ENCODE measurements around the gene TCERG1L.

DNA sequence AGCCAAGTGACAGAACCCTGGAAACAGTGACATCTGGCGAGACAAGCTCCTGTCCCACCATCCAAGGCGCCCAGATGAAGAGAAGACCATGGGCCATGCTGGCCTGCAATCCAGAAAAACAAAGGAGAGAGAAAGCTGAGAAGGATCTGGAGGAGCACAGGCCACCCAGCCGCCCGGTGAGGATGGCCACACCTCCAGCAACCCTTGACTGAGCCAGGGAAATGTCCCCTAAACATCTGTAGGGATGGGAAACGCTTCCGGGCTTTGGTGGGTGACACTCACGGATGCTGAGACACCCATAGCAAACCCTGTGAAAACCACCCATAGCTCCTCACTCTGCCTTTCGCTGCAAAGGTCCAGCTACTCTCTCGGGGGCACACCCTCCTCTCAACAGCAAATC, 32.0 kb downstream of the TCERG1L start:
- TF ChIP-seq, protein P1, sequence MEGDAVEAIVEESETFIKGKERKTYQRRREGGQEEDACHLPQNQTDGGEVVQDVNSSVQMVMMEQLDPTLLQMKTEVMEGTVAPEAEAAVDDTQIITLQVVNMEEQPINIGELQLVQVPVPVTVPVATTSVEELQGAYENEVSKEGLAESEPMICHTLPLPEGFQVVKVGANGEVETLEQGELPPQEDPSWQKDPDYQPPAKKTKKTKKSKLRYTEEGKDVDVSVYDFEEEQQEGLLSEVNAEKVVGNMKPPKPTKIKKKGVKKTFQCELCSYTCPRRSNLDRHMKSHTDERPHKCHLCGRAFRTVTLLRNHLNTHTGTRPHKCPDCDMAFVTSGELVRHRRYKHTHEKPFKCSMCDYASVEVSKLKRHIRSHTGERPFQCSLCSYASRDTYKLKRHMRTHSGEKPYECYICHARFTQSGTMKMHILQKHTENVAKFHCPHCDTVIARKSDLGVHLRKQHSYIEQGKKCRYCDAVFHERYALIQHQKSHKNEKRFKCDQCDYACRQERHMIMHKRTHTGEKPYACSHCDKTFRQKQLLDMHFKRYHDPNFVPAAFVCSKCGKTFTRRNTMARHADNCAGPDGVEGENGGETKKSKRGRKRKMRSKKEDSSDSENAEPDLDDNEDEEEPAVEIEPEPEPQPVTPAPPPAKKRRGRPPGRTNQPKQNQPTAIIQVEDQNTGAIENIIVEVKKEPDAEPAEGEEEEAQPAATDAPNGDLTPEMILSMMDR (IDR thresholded peaks at IDR 0.05; ENCODE audit: poor library complexity), result no peak
- TF ChIP-seq EZH2 (IDR thresholded peaks at IDR 0.05; ENCODE audit: borderline replicate concordance), result no peak
- TF ChIP-seq EZH2phosphoT487 (IDR thresholded peaks at IDR 0.05; ENCODE audit: low read depth, severe bottlenecking, unreplicated experiment), result no peak
